Testis (tissue), 3 donors: Measurements from ENCODE around the gene HOXD3. TPM values are rescaled to one million over a fixed set of nuclear protein-coding genes. Genes with fewer than 3 reads are reported as not detected.

Experiments
- DNase-seq: peaks from one replicate; pipeline ENCODE4 v3.0.0-alpha.2; 2019
- H3K27ac ChIP-seq, 2 donors: fragments of 200-600 bp; sonication (generic); one replicate each; pipeline ENCODE4 v1.5.1; 2019
- H3K27me3 ChIP-seq: fragments of 200-600 bp; sonication (generic); one replicate; pipeline ENCODE4 v1.5.1; 2019
- H3K36me3 ChIP-seq: fragments of 200-600 bp; sonication (generic); one replicate; pipeline ENCODE4 v1.5.1; 2017; ENCODE audit warnings: low read depth; ENCODE audit errors: missing control alignments
- H3K4me1 ChIP-seq: fragments of 200-600 bp; sonication (generic); one replicate; pipeline ENCODE4 v1.5.1; 2019
- H3K4me3 ChIP-seq, 2 donors: fragments of 200-600 bp; sonication (generic); one replicate each; pipeline ENCODE4 v1.5.1; 2017 to 2019
- H3K9me3 ChIP-seq: fragments of 200-600 bp; sonication (generic); one replicate; pipeline ENCODE4 v1.5.1; 2017
- CTCF ChIP-seq, 3 experiments: fragments of 450-650 bp in 2 of 3; fragments of 200-600 bp in 1 of 3; sonication (generic) in 1 of 3; IDR thresholded peaks; one replicate each; pipeline ENCODE4 v1.5.1; 2016 to 2019; ENCODE audit warnings: antibody characterized with exemption in 3 of 3, mild to moderate bottlenecking in 2 of 3, moderate library complexity in 1 of 3
- POLR2A ChIP-seq: fragments of 450-650 bp; IDR thresholded peaks from one replicate; pipeline ENCODE4 v1.6.1; 2017; ENCODE audit warnings: antibody characterized with exemption, mild to moderate bottlenecking, moderate library complexity
- WGBS, 2 donors: methylation state at CpG; one replicate each; pipeline ENCODE4 v1.1.5; 2018; 5-methylcytosine and 5-hydroxymethylcytosine counted together
- intact Hi-C: fragments of 100-400 bp; cut with DNase I; formaldehyde crosslinking; loops from one replicate; pipeline ENCODE4 v1.15.1; 2023; ENCODE audit warnings: low total_unique reads
- polyA plus RNA-seq: library from polyadenylated mRNA; stranded (reverse); fragments of 350-450 nt; fragmentation: Illumina TruSeq; extraction: RNeasy Lipid Tissue Mini Kit (QIAGEN cat#74804); gene quantifications from one replicate; pipeline ENCODE4 v1.2.3, GENCODE V29; 2014; ENCODE audit warnings: low read depth, low replicate concordance; ENCODE audit not compliant: insufficient read depth
- total RNA-seq, 2 donors: library from RNA; depleted of rRNA; stranded (reverse); fragments of >200 nt; gene quantifications; one replicate each; pipeline ENCODE4 v1.2.3, GENCODE V29; 2016

HOXD3 gene
- total and polyA plus RNA-seq, 3 donors from 2014 or later, result 2.7 to 22.3 (median 14.0) TPM

- intact Hi-C loops, result loop anchor here (10.0 kb wide), 1 partner anchor 313 kb away; no protein-coding TSS in a partner anchor
- no peak for DNase-seq
- H3K9me3 ChIP-seq, result no peaks in the 10 kb centered on the region
- H3K4me3 ChIP-seq, result no peak overlapping the region
- H3K4me1 ChIP-seq, result no peaks in the 10 kb centered on the region
- 68 to 76% methylated on average over 2 of the region's 2 CpGs for WGBS, 2 donors
- H3K36me3 ChIP-seq, result no peaks in the 10 kb centered on the region
- no peaks in the 10 kb centered on the region for H3K27me3 ChIP-seq
- TF ChIP-seq CTCF (IDR thresholded peaks at IDR 0.05), result no peak
- no peak for TF ChIP-seq POLR2A
- H3K27ac ChIP-seq, result no peak overlapping the region
Measured at GRCh38 chr2:176142281-176142680, 14.8 kb upstream of the HOXD3 start.

GRCh38 chr2:176145085-176145969 lies 11.8 kb upstream of the HOXD3 start:
- WGBS, 2 donors, result 76 to 84% methylated on average over 4 of the region's 4 CpGs
- H3K4me3 ChIP-seq, result no peak overlapping the region
- intact Hi-C loops, result loop anchor here (10.0 kb wide), 1 partner anchor 309 kb away; no protein-coding TSS in a partner anchor
- TF ChIP-seq CTCF (IDR thresholded peaks at IDR 0.05) (no peak), POLR2A (no peak)
- peaks cover 20% of the 10 kb centered on the region for H3K4me1 ChIP-seq
- DNase-seq, result no peak
- no peaks in the 10 kb centered on the region for H3K9me3 ChIP-seq
- no peaks in the 10 kb centered on the region for H3K27me3 ChIP-seq
- H3K36me3 ChIP-seq, result no peaks in the 10 kb centered on the region
- H3K27ac ChIP-seq, result no peak overlapping the region

- Histone ChIP-seq H3K27ac (no peak overlapping the region), H3K9me3 (no peaks in the 10 kb centered on the region), H3K27me3 (no peaks in the 10 kb centered on the region), H3K4me1 (peaks cover 21% of the 10 kb centered on the region), H3K36me3 (no peaks in the 10 kb centered on the region), H3K4me3 (no peak overlapping the region)
- no peak for DNase-seq
- intact Hi-C loops, result loop anchor here (10.0 kb wide), 1 partner anchor 309 kb away; no protein-coding TSS in a partner anchor
- 62 to 63% methylated on average over 6 of the region's 6 CpGs for WGBS, 2 donors
- TF ChIP-seq POLR2A (no peak), CTCF (IDR thresholded peaks at IDR 0.05) (no peak)
Measured at GRCh38 chr2:176146101-176146500, 11.0 kb upstream of the HOXD3 start.

GRCh38 chr2:176146645-176147044 lies 10.5 kb upstream of the HOXD3 start:
- no peak for TF ChIP-seq POLR2A
- no peak for TF ChIP-seq CTCF (IDR thresholded peaks at IDR 0.05)
- H3K27ac ChIP-seq, result no peak overlapping the region
- H3K36me3 ChIP-seq, result no peaks in the 10 kb centered on the region
- H3K27me3 ChIP-seq, result no peaks in the 10 kb centered on the region
- no peak overlapping the region for H3K4me3 ChIP-seq
- intact Hi-C loops, result loop anchor here (10.0 kb wide), 1 partner anchor 308 kb away; no protein-coding TSS in a partner anchor
- DNase-seq, result no peak
- H3K4me1 ChIP-seq, result peaks cover 21% of the 10 kb centered on the region
- no peaks in the 10 kb centered on the region for H3K9me3 ChIP-seq
